IMR-90 (cell line): Measurements from ENCODE around the gene CFAP92. TPM values are rescaled to one million over a fixed set of nuclear protein-coding genes. Genes with fewer than 3 reads are reported as not detected.

Experiments used
- ATAC-seq: fragments of 200-7000 bp; cut with Tn5 transposase; 2 replicates; pipeline ENCODE4 v1.9.1; 2020; ENCODE audit warnings: low read depth, mild to moderate bottlenecking, moderate library complexity
- BruUV-seq: library from RNA; stranded (reverse); fragments of 400-500 nt; replicated peaks from 2 replicates; lab custom pipeline; 2021; lab: Mats Ljungman, UMichigan
- CTCF ChIA-PET: fragments of 300-600 bp; formaldehyde crosslinking; extraction: SDS; loops from one replicate; lab custom pipeline; 2021; ENCODE audit warnings: antibody characterized with exemption; lab: Yijun Ruan, JAX
- POLR2A ChIA-PET: fragments of 300-600 bp; sonication (Branson Sonifier 250); formaldehyde crosslinking; loops from one replicate; lab custom pipeline; 2022; ENCODE audit warnings: antibody characterized with exemption; ENCODE audit not compliant: unreplicated experiment; lab: Charles Lee
- DNase-seq: peaks from one replicate; pipeline ENCODE4 v3.0.0; 2013
- H2AFZ ChIP-seq: replicated peaks from 2 replicates; pipeline ENCODE3; 2013; ENCODE audit warnings: low read length, mild to moderate bottlenecking; ENCODE audit not compliant: poor library complexity
- H2AK5ac ChIP-seq: 2 replicates; pipeline ENCODE4 v1.6.1; 2013; ENCODE audit warnings: low read depth, low read length, inconsistent platforms
- H2AK9ac ChIP-seq: replicated peaks from 2 replicates; pipeline ENCODE3; 2013; ENCODE audit warnings: mild to moderate bottlenecking, low read depth, low read length, moderate library complexity; ENCODE audit not compliant: poor library complexity
- H2BK120ac ChIP-seq: 2 replicates; pipeline ENCODE4 v1.6.1; 2013; ENCODE audit warnings: low read depth, low read length, inconsistent platforms
- H2BK15ac ChIP-seq: 3 replicates; pipeline ENCODE4 v1.6.1; 2013; ENCODE audit warnings: low read depth, low read length, inconsistent platforms
- H2BK20ac ChIP-seq: 2 replicates; pipeline ENCODE4 v1.6.1; 2013; ENCODE audit warnings: low read depth, mild to moderate bottlenecking, inconsistent platforms, low read length, moderate library complexity
- H2BK5ac ChIP-seq: 2 replicates; pipeline ENCODE4 v1.6.1; 2013; ENCODE audit warnings: mild to moderate bottlenecking, low read depth, low read length, inconsistent platforms; ENCODE audit not compliant: poor library complexity, severe bottlenecking
- H3K14ac ChIP-seq: replicated peaks from 2 replicates; pipeline ENCODE4 v1.6.1; 2013; ENCODE audit warnings: low read depth, low read length, inconsistent platforms
- H3K18ac ChIP-seq: 2 replicates; pipeline ENCODE4 v1.6.1; 2013; ENCODE audit warnings: low read depth, low read length, control low read depth
- H3K23ac ChIP-seq: 2 replicates; pipeline ENCODE4 v1.6.1; 2013; ENCODE audit warnings: low read depth, low read length, inconsistent platforms
- H3K27ac ChIP-seq: 2 replicates; pipeline ENCODE4 v1.5.1; 2013; ENCODE audit warnings: mild to moderate bottlenecking, control low read depth, low read length; ENCODE audit not compliant: insufficient read depth
- H3K27me3 ChIP-seq: 2 replicates; pipeline ENCODE4 v1.6.1; 2013; ENCODE audit warnings: low read length; ENCODE audit not compliant: control insufficient read depth, insufficient read depth
- H3K36me3 ChIP-seq: 2 replicates; pipeline ENCODE4 v1.6.1; 2013; ENCODE audit warnings: low read length, mixed read lengths; ENCODE audit not compliant: control insufficient read depth, insufficient read depth
- H3K4ac ChIP-seq: 2 replicates; pipeline ENCODE4 v1.6.1; 2013; ENCODE audit warnings: low read depth, low read length, inconsistent platforms
- H3K4me1 ChIP-seq: 2 replicates; pipeline ENCODE4 v1.6.1; 2013; ENCODE audit warnings: low read length, mixed read lengths; ENCODE audit not compliant: control insufficient read depth, insufficient read depth
- H3K4me2 ChIP-seq: 2 replicates; pipeline ENCODE4 v1.6.1; 2013; ENCODE audit warnings: low read depth, mild to moderate bottlenecking, control low read depth, low read length, moderate library complexity
- H3K4me3 ChIP-seq: 2 replicates; pipeline ENCODE4 v1.5.1; 2013; ENCODE audit warnings: low read depth, mild to moderate bottlenecking, control low read depth, low read length, moderate library complexity; ENCODE audit not compliant: insufficient read depth
- H3K56ac ChIP-seq: 2 replicates; pipeline ENCODE4 v1.6.1; 2013; ENCODE audit warnings: low read length, inconsistent platforms; ENCODE audit not compliant: insufficient read depth; ENCODE audit errors: extremely low read depth
- H3K79me1 ChIP-seq, 2 experiments: 2 replicates each; pipeline ENCODE4 v1.6.1; 2013; ENCODE audit warnings: low read length in 2 of 2, inconsistent platforms in 1 of 2, low read depth in 1 of 2
- H3K9ac ChIP-seq: 2 replicates; pipeline ENCODE4 v1.6.1; 2013; ENCODE audit warnings: low read depth, low read length, control low read depth
- H3K9me1 ChIP-seq: 2 replicates; pipeline ENCODE4 v1.6.1; 2013; ENCODE audit warnings: low read length, inconsistent platforms; ENCODE audit not compliant: insufficient read depth
- H3K9me3 ChIP-seq: 2 replicates; pipeline ENCODE4 v1.6.1; 2013; ENCODE audit warnings: low read length; ENCODE audit not compliant: control insufficient read depth, insufficient read depth
- H4K20me1 ChIP-seq: 2 replicates; pipeline ENCODE4 v1.6.1; 2013; ENCODE audit warnings: low read length, inconsistent platforms; ENCODE audit not compliant: insufficient read depth
- H4K5ac ChIP-seq: 2 replicates; pipeline ENCODE4 v1.6.1; 2013; ENCODE audit warnings: mild to moderate bottlenecking, low read depth, low read length, control low read depth
- H4K8ac ChIP-seq, 2 experiments: 2 replicates each; pipeline ENCODE4 v1.6.1; 2013; ENCODE audit warnings: low read depth in 2 of 2, low read length in 2 of 2, control low read depth in 1 of 2, inconsistent platforms in 1 of 2
- H4K91ac ChIP-seq: 2 replicates; pipeline ENCODE4 v1.6.1; 2013; ENCODE audit warnings: low read depth, low read length, inconsistent platforms; ENCODE audit not compliant: insufficient read depth
- MXI1 ChIP-seq: IDR thresholded peaks from 2 replicates; pipeline ENCODE4 v1.6.1; 2012; ENCODE audit warnings: low read depth, mild to moderate bottlenecking, low read length, moderate library complexity, borderline replicate concordance
- NFE2L2 ChIP-seq: fragments of 150-350 bp; IDR thresholded peaks from 2 replicates; pipeline ENCODE4 v1.6.1; 2016; ENCODE audit warnings: low read depth, mild to moderate bottlenecking, low read length
- WGBS, 2 experiments: methylation state at CpG; one replicate each; pipeline versions ENCODE4 v1.1.5 to v1.1.7; 2013; ENCODE audit warnings: missing lambda C conversion rate in 2 of 2; ENCODE audit not compliant: insufficient read length in 1 of 2; ENCODE audit errors: extremely low coverage in 2 of 2; 5-methylcytosine and 5-hydroxymethylcytosine counted together
- dilution Hi-C: fragments of 300-500 bp; cut with HindIII; formaldehyde crosslinking; loops from one replicate; pipeline ENCODE4 v1.14.3; 2018; ENCODE audit warnings: low sequenced_read_pairs; ENCODE audit not compliant: unreplicated experiment
- in situ Hi-C: fragments of 300-500 bp; cut with MboI; formaldehyde crosslinking; loops from 3 replicates; pipeline ENCODE4 v1.14.3; 2019; ENCODE audit warnings: low sequenced_read_pairs, inconsistent platforms, mixed read lengths
- intact Hi-C: fragments of 100-400 bp; cut with micrococcal nuclease; formaldehyde crosslinking; loops from 2 replicates; pipeline ENCODE4 v1.10.0; 2022
- polyA plus RNA-seq, 3 experiments: library from polyadenylated mRNA; depleted of rRNA; stranded (reverse); fragments of >200 nt; gene quantifications; 2 replicates each; pipeline ENCODE4 v1.2.3, GENCODE V29; 2012; ENCODE audit warnings: low replicate concordance in 1 of 3
- total RNA-seq: library from RNA; depleted of rRNA; stranded (reverse); fragments of >200 nt; gene quantifications from 2 replicates; pipeline ENCODE4 v1.2.3, GENCODE V29; 2012

CFAP92 gene
- total and polyA plus RNA-seq, 2 of the 4 experiments (the other 2 are of a cell fraction) = not detected

GRCh38 chr3:129015388-129016105 lies 21.7 kb upstream of the CFAP92 start:
- CTCF ChIA-PET = interaction anchor here (0.7 to 1.7 kb wide), 3 partner anchors 45 to 126 kb away, joined by 3 to 6 read pairs (median 4); no protein-coding TSS in a partner anchor
- 0 out of 2 replicates have a peak overlapping the region, but pooled peaks have one; percentile 38 for H2BK20ac ChIP-seq
- peak overlapping the region; percentile 77 for H2BK120ac ChIP-seq
- H2AK9ac ChIP-seq = no peak overlapping the region
- no peak overlapping the region for H3K23ac ChIP-seq
- in situ Hi-C loops = no loop called here
- TF ChIP-seq MXI1 (no peak), NFE2L2 (peak; percentile 69)
- no peak overlapping the region for H3K14ac ChIP-seq
- H2BK15ac ChIP-seq = peak overlapping the region; percentile 74; the same call in 2 of the 3 replicates
- H3K56ac ChIP-seq = no peak overlapping the region
- peak overlapping the region; percentile 2; the same call in 1 of the 2 replicates for H4K91ac ChIP-seq
- H3K79me1 ChIP-seq = no peaks in the 10 kb centered on the region
- POLR2A ChIA-PET = no interaction called here
- H3K9ac ChIP-seq = no peak overlapping the region
- WGBS, 2 experiments = 79% methylated on average over 8 of the region's 19 CpGs; no CpG with 5 or more reads in 1 of the 2 experiments
- no peak overlapping the region for H3K4me2 ChIP-seq
- 0 out of 2 replicates have a peak overlapping the region, but pooled peaks have one; percentile 4 for H3K18ac ChIP-seq
- DNase-seq (no peak), ATAC-seq (no peak)
- H3K4me3 ChIP-seq = no peak overlapping the region
- no peak overlapping the region for H2BK5ac ChIP-seq
- H2AK5ac ChIP-seq = peak overlapping the region; percentile 69; the same call in 1 of the 2 replicates
- peak overlapping the region; percentile 64 for H3K4ac ChIP-seq
- H3K27ac ChIP-seq = no peak overlapping the region
- no peaks in the 10 kb centered on the region for H4K20me1 ChIP-seq
- dilution Hi-C loops = no loop called here
- H4K5ac ChIP-seq = 0 out of 2 replicates have a peak overlapping the region, but pooled peaks have one; percentile 18
- intact Hi-C loops = no loop called here
- H3K9me1 ChIP-seq = peaks cover 7% of the 10 kb centered on the region
- peak overlapping the region in 1 of 2 experiments; percentile 34; a peak in 1 of 4 replicates for H4K8ac ChIP-seq
- no peaks in the 10 kb centered on the region for H3K9me3 ChIP-seq
- H3K4me1 ChIP-seq = peaks cover 15% of the 10 kb centered on the region
- H3K27me3 ChIP-seq = peaks cover 7% of the 10 kb centered on the region; the same call in 1 of the 2 replicates
- BruUV-seq = no TSS peak
- H3K36me3 ChIP-seq = no peaks in the 10 kb centered on the region
- H2AFZ ChIP-seq = peak overlapping the region; percentile 53
